GM23248 (cell line): ENCODE data around the gene WWOX.

ENCODE experiments used
- EZH2 ChIP-seq: fragments of 200-600 bp; sonication (generic); IDR thresholded peaks from 2 replicates; pipeline ENCODE4 v1.6.1; 2018; ENCODE audit warnings: antibody characterized with exemption, mild to moderate bottlenecking; ENCODE audit not compliant: insufficient read depth, poor library complexity, severe bottlenecking
- EZH2phosphoT487 ChIP-seq: fragments of 200-600 bp; sonication (generic); IDR thresholded peaks from 2 replicates; pipeline ENCODE4 v1.6.1; 2018; ENCODE audit warnings: antibody characterized with exemption, moderate library complexity, mild to moderate bottlenecking, low read depth; ENCODE audit not compliant: insufficient read depth

- TF ChIP-seq EZH2 (no peak), EZH2phosphoT487 (no peak)
Measured at GRCh38 chr16:78584213-78584860, 484.9 kb downstream of the WWOX start.
